Tibial nerve (tissue), 4 donors: ENCODE results near the gene TMEM131L.

Source experiments
- EP300 ChIP-seq, 2 donors: sonication (generic); formaldehyde crosslinking; IDR thresholded peaks; one replicate each; pipeline ENCODE4 v1.6.1; 2017; ENCODE audit warnings: antibody characterized with exemption in 2 of 2, mild to moderate bottlenecking in 1 of 2
- TF ChIP-seq, protein P1 (sequence below), 5 experiments: fragments of 200-600 bp in 3 of 5; fragments of 450-650 bp in 2 of 5; sonication (generic) in 3 of 5; IDR thresholded peaks; one replicate each; pipeline ENCODE4 v1.5.1; 2016 to 2019; ENCODE audit warnings: antibody characterized with exemption in 5 of 5, mild to moderate bottlenecking in 3 of 5, moderate library complexity in 2 of 5

DNA sequence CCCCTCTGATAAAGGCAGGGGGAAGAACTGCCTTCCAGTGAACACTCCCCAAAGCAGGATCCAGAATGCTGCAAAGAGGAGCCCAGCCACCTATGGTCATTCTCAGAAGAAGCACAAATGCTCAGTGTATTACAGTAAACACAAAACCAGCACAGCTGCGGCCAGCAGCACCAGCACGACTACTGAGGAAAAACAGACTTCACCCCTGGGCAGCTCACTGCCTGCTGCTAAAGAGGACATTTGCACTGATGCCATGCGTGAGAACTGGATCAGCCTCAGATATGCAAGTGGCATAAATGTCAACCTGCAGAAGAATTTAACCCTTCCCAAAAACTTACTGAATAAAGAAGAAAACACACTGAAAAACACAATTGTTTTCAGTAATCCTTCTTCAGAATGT, 137.7 kb downstream of the TMEM131L start:
- TF ChIP-seq EP300 (IDR thresholded peaks at IDR 0.05), result no peak
- TF ChIP-seq, protein P1, sequence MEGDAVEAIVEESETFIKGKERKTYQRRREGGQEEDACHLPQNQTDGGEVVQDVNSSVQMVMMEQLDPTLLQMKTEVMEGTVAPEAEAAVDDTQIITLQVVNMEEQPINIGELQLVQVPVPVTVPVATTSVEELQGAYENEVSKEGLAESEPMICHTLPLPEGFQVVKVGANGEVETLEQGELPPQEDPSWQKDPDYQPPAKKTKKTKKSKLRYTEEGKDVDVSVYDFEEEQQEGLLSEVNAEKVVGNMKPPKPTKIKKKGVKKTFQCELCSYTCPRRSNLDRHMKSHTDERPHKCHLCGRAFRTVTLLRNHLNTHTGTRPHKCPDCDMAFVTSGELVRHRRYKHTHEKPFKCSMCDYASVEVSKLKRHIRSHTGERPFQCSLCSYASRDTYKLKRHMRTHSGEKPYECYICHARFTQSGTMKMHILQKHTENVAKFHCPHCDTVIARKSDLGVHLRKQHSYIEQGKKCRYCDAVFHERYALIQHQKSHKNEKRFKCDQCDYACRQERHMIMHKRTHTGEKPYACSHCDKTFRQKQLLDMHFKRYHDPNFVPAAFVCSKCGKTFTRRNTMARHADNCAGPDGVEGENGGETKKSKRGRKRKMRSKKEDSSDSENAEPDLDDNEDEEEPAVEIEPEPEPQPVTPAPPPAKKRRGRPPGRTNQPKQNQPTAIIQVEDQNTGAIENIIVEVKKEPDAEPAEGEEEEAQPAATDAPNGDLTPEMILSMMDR (IDR thresholded peaks at IDR 0.05), result no peak
